Erythroblast (primary cell): ENCODE measurements around the gene ILF3.
A peak's percentile ranks its signal among the peaks of the same experiment; 100 is the strongest.

Source experiments
- DNase-seq, 2 experiments: peaks; one replicate each; lab custom pipeline; 2025; lab: John Stamatoyannopoulos, UW
- GATA1 ChIP-seq: IDR thresholded peaks from 2 replicates; pipeline ENCODE4 v1.6.1; 2011; ENCODE audit warnings: low read depth, mild to moderate bottlenecking, control low read depth, low read length, moderate library complexity
- POLR2A ChIP-seq: IDR thresholded peaks from 2 replicates; pipeline ENCODE4 v1.6.1; 2011; ENCODE audit warnings: mild to moderate bottlenecking, low read length

The ILF3 gene

DNA sequence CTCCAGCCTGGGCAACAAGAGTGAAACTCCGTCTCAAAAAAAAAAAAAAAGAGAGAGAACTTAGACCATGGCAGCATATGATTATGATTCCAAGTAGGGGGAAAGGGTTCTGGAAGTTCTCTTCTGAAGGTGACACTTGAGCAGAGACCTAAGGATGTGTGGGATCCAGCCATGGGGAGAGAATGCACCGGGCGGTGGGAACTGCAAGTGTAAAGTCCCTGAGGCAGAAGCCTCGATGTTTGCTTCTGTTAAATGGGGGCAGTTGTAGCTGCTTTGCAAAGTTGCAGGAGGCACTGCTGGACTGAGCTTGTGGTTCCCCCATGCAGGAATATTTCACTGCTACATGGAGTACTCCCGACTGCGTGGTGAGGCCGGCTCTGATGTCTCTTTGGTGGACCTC is 19.7 kb upstream of the ILF3 start:
- no peak for DNase-seq
- TF ChIP-seq GATA1 (no peak), POLR2A (no peak)

- no peak for DNase-seq
- TF ChIP-seq POLR2A (no peak), GATA1 (no peak)
These were observed 19.2 kb upstream of the ILF3 start for GRCh38 chr19:10634963-10635362.

DNA sequence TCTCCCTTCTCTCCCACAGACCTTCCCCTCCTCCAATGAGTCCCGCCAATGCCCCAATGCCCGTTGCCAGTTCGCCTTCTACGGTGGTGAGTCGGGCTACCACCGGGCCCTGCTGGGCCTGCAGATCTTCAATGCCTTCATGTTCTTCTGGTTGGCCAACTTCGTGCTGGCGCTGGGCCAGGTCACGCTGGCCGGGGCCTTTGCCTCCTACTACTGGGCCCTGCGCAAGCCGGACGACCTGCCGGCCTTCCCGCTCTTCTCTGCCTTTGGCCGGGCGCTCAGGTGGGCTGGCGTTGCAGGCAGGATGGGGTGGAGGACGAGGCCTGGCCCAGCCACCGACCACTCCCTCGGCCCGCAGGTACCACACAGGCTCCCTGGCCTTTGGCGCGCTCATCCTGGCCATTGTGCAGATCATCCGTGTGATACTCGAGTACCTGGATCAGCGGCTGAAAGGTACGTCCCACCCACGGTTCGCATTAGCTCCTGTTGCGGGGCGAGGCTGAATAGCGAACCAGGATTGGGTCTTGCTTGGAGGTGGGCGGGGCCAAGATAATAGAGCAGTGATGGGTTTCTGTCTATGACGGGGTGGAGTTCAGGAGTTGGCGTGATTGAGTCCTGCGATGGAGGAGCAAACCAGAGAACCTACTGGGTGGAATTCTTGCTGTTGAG is 17.7 kb upstream of the ILF3 start:
- no peak for TF ChIP-seq POLR2A
- TF ChIP-seq GATA1, result no peak
- no peak for DNase-seq

GRCh38 chr19:10637894-10638293 is 16.3 kb upstream of the ILF3 start:
- TF ChIP-seq GATA1, result no peak
- no peak for TF ChIP-seq POLR2A
- no peak for DNase-seq

- DNase-seq, result no peak
- TF ChIP-seq POLR2A, result no peak
- TF ChIP-seq GATA1, result no peak
These were observed 14.3 kb upstream of the ILF3 start for GRCh38 chr19:10639836-10640235.

GRCh38 chr19:10640361-10640760 is 13.8 kb upstream of the ILF3 start:
- no peak for DNase-seq
- TF ChIP-seq GATA1 (no peak), POLR2A (no peak)

GRCh38 chr19:10641248-10641647 is 12.9 kb upstream of the ILF3 start:
- no peak for TF ChIP-seq POLR2A
- TF ChIP-seq GATA1, result no peak
- no peak for DNase-seq

GRCh38 chr19:10642473-10643171 is 11.5 kb upstream of the ILF3 start:
- no peak for DNase-seq
- no peak for TF ChIP-seq POLR2A
- no peak for TF ChIP-seq GATA1

DNA sequence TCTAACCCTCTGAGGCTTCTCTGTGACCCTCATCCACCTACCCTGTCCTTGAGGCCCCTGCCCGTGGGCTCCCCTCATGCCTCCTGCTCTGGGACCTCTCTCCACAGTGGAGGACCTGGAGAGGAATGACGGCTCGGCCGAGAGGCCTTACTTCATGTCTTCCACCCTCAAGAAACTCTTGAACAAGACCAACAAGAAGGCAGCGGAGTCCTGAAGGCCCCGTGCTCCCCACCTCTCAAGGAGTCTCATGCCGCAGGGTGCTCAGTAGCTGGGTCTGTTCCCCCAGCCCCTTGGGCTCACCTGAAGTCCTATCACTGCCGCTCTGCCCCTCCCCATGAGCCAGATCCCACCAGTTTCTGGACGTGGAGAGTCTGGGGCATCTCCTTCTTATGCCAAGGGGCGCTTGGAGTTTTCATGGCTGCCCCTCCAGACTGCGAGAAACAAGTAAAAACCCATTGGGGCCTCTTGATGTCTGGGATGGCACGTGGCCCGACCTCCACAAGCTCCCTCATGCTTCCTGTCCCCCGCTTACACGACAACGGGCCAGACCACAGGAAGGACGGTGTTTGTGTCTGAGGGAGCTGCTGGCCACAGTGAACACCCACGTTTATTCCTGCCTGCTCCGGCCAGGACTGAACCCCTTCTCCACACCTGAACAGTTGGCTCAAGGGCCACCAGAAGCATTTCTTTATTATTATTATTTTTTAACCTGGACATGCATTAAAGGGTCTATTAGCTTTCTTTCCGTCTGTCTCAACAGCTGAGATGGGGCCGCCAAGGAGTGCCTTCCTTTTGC is 10.8 kb upstream of the ILF3 start:
- no peak for DNase-seq
- TF ChIP-seq POLR2A, result no peak
- TF ChIP-seq GATA1, result no peak

- TF ChIP-seq GATA1 (no peak), POLR2A (no peak)
- DNase-seq, result no peak
These were observed 10.2 kb upstream of the ILF3 start for GRCh38 chr19:10643968-10644259.

DNA sequence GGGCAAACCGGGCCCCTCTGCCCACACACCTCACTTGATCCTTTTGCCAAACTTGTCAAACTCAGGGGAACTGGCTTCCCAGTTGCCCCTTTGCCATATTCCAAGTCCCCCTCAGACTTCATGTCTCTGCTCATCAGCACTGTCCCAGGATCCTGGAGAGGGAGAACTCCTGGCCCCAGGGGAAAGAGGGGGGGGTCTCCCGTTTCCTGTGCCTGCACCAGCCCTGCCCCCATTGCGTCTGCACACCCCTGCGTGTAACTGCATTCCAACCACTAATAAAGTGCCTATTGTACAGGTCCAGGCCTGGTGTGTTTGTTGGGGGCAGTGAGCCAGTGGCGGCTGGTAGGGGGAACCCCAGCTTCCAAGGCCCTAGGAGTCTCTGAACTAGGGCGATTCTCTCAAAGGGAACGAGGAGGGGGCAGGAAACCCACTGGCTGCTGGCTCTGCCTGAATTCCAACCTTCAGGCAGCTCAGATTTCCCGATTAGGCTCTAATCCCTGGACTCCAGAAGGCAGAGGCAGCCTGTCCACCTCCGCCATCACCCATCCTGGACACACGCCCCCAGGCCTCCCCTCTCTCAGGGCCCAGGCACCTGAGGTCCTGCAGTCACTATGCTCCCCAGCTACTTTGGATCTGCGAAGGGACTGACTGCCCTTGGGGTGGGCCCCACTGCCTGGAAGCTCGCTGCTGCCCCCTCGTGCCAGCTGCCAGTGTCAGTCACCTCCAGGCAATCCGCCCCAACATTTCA is 9.7 kb upstream of the ILF3 start:
- peak; percentile 85 to 92 for DNase-seq

GRCh38 chr19:10646456-10647159 is 7.5 kb upstream of the ILF3 start:
- no peak for DNase-seq
- TF ChIP-seq GATA1 (no peak), POLR2A (no peak)

More for the DNA sequence above, 9.7 kb upstream of the ILF3 start:
- TF ChIP-seq GATA1 (no peak), POLR2A (no peak)

GRCh38 chr19:10648360-10648759 is 5.8 kb upstream of the ILF3 start:
- TF ChIP-seq POLR2A (no peak), GATA1 (no peak)
- DNase-seq, result no peak

DNA sequence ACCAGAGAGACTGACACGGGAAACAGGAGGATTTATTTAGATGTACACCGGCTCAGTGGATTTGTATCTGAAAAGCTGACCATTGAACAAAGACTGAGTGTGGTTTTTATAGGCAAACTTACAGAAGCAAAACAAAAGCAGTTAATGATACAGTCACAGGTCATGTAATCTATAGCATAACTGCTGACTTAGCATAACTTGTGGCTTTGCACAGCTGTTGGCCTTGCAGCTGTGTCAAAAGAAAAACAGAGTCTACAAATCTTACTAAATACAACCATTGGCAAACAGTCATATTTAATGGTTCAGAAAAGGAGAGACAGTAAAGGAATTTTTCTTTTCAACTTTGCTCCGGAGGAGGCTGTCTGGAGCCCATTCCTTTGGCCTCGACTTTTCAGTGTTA is 2.3 kb upstream of the ILF3 start:
- TF ChIP-seq GATA1 (no peak), POLR2A (no peak)
- DNase-seq, result no peak
